Activated naive CD8-positive, alpha-beta T cell treated with anti-CD3 and anti-CD28 coated beads, Interleukin-2, amount 50 U/mL, for 16 hours (primary cell): ENCODE data around the gene TNRC6C.
"Not testable (repeated sequence)": the region's sequence is repeated elsewhere in the genome, so short reads cannot be mapped to it uniquely, and the experiment has no call there.

ENCODE experiments used
- DNase-seq: peaks from one replicate; pipeline ENCODE4 v3.0.0-alpha.2; 2020; ENCODE audit warnings: low read depth, low spot score

The TNRC6C gene

DNA sequence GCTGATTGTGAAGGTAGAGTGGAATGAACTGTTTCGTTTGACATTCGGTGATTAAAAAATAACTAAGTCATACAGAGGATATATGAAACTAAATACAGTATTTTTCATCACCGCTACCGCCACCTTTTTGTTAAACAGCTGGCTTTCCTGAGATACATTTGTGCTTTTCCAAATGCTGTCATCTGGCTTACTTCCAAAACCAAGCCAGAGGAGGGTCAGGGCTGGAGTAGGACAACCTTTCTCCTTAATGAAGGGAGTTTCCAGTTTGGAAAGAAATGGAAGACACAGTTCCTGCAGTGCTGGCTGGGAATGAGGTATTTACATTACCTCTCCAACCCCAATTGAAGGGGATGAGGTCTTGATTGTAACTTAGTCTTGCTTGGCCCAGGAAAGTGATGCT, 3.2 kb downstream of the TNRC6C start:
- DNase-seq = no peak

DNA sequence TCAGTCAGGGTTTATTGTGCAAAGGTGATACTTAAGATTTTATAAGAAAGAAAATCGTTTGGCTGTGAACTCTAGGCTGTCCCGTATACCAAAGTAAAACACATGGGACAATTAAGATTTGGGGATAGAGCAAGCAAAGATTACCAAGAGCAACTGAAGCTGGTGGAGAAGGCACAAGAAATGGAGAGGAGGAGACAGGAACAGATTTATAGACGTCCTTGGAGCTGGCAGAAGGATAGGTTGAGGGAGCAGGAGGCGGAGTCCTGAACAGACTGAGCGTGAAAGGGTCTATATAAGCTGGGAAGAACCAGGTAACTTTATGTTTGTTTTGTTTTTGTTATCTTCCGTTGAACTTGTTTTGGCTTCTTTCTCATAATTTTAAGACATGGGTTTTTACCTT, 3.8 kb downstream of the TNRC6C start:
- DNase-seq = no peak

DNA sequence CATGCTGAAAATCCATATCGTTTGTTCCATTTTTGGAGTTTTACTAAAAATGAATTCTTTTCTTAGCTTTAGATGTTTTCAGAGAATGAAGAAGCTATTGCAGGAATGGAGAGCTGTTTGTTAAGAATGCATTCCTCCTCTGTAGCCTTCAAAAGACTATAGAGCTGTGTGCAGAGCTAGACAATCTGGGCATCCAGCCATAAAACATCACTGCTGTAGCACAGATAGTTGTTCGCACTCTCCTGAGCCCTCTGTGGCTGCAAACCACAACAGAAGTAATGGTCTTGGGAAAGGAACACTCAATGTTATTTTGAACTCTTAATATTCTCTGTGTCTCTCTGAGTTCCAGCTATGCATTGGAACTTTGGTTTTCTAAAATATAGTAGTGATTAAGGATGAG, 4.9 kb downstream of the TNRC6C start:
- no peak for DNase-seq

DNA sequence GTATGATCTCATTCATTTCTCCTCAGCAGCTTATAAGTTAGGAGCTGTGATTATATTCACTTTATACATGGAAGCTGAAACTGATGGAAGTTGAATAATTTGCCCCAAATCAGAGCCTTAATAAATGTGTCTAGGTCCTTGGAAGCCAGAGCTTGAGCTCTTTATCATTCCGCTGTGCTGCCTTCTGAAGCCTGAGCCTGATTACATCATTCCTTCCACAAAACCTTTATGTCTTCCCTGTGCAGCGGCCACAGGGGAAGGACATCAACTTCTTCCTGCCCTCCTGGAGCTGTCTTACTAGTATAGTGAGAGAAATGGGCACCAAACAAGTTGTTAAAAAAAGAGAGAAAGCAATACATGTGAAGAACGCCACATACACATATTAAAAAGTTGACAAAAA, 6.8 kb downstream of the TNRC6C start:
- DNase-seq = no peak

DNA sequence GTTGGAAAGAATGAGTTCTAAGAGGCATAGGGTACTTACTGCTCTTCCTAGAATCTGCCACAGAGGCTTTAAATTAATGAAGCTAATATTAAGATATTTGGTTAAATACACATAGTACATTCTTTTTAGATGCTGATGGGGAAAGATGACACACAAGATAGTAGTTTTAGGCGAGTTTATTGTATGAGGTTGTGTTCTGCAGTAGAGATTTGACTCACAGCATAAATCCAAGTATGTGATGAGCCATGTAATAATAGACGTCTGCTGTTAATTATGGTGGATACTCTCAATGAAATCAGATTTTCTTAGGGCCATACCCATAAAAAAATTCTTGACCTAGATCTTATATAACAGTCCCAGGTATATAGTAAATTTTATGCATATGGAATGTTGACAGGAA, 8.0 kb downstream of the TNRC6C start:
- no peak for DNase-seq

- no peak for DNase-seq
Observed at GRCh38 chr17:77968788-77969187, 10.3 kb downstream of the TNRC6C start.

DNA sequence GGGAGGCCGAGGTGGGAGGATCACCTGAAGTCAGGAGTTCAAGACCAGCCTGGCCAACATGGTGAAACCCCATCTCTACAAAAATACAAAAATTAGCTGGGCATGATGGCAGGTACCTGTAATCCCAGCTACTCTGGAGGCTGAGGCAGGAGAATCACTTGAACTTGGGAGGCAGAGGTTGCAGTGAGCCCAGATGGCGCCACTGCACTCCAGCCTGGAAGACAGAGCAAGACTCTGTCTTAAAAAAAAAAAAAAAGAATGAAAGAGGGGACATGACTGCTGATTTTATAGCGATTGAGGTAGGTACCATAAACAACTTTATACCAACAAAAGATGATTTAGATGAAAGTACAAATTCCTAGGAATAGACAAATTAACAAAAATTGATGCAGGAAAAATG, 13.8 kb downstream of the TNRC6C start:
- DNase-seq = not testable (repeated sequence)

DNA sequence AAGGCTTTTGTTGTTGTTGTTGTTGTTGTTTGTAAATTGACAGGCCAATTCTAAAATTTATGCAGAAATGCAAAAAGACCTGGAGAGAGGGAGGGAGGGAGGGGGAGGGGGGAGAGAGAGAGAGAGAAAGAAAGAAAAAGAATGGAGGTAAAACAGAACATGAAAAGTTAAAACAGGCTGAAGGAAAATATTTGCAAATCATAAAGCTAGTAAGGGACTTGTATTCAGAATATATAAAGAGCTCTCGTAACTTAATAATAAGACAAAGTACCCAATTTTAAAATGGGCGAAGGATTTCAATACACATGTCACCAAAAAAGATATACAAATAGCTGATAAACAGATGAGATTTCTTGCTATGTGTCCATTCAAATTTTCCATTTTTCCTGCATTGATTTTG, 15.4 kb downstream of the TNRC6C start:
- DNase-seq = no peak

DNA sequence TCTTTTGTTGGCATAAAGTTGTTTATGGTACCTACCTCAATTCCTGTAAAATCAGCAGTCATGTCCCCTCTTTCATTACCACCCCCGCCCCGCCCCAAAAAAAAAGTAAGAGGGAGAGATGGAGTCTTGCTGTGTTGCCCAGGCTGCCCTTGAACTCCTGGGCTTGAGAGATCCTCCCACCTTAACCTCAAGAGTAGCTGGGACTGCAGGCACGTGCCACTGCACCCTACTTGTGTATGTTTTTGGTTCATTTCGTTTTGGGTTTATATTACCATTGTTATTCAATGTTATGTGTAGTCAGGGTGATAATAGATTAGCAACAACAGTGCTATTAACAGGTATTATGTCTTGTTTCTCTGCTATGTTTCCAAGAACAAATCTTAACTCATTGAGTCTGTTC, 15.9 kb downstream of the TNRC6C start:
- no peak for DNase-seq

DNA sequence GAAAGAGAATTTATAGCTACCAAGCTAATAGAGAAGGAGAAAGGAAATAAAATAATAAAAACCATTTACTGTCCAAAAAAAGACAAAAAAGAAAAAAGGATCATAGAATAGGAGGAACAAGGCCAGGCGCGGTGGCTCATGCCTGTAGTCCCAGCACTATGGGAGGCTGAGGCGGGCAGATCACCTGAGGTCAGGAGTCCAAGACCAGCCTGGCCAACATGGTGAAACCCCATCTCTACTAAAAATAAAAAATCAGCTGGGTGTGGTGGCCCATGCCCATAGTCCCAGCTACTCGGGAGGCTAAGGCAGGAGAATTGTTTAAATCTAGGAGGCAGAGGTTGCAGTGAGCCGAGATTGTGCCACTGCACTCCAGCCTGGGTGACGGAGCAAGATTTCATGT, 23.9 kb downstream of the TNRC6C start:
- DNase-seq = not testable (repeated sequence)

GRCh38 chr17:77990301-77990700, 31.8 kb downstream of the TNRC6C start:
- no peak for DNase-seq

DNA sequence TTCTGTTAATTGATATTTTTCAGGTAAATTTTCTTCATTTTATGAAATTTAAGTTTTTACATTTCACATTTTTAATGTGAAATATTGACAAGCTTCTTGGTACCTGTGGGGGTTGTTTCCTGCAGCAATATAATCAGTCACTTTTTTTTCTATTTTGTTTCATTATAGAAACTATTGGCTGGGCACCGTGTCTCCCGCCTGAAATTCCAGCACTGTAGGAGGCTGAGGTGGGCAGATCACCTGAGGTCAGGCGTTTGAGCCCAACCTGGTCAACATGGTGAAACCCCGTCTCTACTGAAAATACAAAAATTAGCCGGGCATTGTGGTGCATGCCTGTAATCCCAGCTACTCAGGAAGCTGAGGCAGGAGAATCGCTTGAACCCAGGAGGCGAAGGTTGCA, 35.2 kb downstream of the TNRC6C start:
- DNase-seq = not testable (repeated sequence)

DNA sequence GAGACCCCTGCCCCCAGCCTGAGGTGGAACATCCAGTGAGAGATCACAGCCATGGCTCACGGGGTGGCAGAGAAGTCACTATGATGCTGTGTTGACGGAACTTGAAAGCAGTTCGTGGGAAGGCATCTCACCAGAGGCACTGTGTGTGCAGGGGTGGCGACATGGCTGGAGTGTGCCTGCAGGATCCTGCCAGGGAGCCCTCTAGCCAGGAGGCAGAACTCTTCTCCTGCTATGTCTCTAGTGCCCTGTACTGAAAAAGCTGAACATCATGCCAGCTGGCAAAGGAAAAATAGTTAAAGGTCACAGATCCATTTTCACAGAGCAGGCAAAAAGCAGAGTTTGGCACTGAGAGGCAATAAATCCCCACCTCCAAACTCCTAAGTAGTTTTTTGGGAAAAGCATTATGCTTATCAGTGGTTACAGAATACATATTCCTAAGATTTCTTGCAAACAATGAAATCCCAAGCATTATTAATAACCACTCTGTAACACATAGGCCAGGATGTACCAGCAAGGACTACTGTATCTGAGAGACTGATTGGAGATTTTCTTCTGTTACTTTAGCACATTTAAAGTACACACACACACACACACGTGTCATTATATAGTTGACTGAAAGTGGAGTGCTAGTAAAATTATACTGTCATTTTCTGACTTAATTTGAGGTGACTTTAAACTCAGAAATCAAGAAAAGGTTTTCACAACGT, 36.8 kb downstream of the TNRC6C start:
- DNase-seq = no peak

DNA sequence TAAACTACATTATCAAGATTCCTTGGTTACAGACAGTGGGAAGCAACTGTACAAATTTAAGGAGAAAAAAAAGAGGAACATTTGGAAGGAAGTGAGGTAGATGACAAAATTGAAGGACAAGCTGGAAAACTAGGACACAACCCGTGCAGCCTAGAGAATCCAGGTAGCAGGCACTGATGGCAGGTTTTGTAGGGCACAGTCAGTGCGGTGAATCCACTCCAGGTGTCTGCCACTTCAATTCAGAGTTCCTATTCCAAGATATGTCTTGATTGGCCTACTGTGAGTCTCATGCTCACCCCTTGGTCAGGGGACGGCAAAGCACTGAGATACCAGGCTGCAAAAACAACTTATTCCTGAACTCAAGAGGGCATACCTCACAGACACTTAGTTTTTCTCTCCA, 37.8 kb downstream of the TNRC6C start:
- no peak for DNase-seq

DNA sequence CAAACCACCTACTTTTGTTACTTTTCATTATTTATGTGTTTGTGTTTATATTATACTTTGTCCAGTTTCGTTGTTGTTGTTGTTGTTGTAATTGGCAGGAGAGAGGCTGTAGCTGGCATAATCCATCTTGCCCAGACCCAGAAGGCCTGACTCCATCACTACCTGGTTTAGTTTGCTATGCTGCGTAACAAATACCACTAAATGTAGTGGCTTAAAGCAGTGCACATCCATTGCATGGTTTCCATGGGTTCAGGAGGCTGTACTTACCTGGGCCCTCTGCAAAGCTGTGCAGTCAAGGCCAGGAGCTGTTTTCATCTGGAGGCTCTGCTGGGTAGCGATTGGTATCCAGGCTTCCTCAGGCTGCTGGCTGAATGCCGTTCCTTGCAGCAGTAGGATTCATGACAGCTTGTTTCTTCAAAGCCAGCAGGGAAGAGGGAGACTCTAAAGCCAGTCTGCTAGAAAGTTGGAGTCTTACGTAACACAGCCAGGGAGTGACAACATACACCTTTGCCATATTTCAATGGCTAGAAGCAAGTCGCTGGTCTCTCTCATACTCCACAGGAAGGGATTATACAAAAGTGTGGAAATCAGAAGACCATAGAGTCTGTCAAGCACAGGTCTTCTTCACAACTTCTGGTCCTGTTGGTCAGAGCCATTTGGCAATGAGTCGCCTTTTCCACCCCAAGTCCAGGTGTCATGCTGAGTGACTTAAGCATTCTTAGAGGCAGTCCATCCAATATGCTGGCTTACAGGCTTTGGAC, 41.1 kb downstream of the TNRC6C start:
- no peak for DNase-seq

- no peak for DNase-seq
Observed at GRCh38 chr17:78000341-78000740, 41.8 kb downstream of the TNRC6C start.

DNA sequence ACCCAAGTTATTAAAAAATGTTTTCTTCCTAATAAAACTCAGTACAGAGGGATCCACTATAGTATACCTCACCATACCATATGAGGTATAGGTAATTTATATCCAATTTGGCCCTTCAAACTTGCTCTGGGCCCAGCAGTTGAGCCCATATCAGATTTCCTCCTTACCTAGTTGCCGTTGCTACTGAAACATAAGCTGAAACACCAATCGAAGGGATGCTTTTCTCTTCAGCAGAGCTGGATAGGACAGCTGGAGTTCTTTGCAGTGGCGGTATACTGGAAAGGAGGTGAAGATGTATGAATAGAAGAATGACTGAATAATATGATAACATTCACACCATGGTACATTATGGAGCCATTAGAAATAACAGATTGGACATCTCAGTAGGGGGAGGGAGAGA, 42.7 kb downstream of the TNRC6C start:
- DNase-seq = no peak

- DNase-seq = no peak
Observed at GRCh38 chr17:78001612-78002011, 43.1 kb downstream of the TNRC6C start.

DNA sequence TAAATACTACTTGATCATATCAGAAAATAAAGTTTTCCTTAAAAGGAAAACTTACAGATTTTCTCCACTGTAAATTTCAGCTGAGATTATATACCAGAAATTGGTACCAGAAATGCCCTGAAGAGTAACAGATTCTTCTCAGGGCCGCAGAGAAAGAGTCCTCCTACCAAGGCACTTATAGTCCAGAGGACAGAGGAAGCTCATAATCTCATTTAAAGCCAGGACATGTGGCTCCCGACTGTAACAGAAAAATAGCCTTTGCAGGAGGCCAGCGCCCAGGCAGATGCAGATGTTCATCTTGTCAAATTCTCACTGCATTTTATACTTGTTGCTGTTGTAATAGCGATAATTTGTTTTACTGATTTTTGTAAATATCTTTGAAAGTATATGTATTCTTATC, 43.7 kb downstream of the TNRC6C start:
- DNase-seq = no peak

- DNase-seq = no peak
Observed at GRCh38 chr17:78005452-78006171, 47.1 kb downstream of the TNRC6C start.

DNA sequence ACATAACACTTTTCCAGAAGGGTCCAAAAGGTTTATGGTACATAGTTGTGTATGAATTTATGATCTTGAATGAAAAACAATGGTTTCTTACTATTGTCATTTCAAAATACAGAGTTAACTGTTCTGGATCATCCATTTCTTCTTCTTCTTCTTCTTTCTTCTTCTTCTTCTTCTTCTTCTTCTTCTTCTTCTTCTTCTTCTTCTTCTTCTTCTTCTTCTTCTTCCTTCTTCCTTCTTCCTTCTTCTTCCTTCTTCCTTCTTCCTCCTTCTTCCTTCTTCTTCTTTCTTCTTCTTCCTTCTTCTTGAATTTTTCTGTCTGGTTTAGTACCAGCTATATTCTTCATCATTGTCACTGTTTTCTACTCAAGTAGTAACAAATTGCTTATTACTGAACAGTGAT, 47.8 kb downstream of the TNRC6C start:
- DNase-seq = no peak

DNA sequence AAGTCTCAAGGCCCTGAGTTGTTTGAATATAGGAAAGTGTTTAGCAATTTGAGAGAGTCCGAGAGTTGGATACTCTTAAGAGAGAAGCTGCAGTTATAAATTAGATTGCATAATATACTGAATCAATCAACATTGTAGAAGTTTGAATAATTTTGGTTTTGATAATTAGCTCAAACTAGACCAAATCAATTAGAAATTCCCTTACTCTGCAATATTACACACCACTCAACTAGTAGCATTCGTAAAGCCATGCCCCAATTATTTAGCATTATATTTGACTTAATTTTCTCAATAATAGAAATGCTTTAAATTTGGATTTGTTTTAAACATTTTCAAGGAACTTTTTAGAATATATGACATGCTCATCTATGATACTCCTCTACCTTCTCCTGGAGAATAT, 49.1 kb downstream of the TNRC6C start:
- DNase-seq = no peak

DNA sequence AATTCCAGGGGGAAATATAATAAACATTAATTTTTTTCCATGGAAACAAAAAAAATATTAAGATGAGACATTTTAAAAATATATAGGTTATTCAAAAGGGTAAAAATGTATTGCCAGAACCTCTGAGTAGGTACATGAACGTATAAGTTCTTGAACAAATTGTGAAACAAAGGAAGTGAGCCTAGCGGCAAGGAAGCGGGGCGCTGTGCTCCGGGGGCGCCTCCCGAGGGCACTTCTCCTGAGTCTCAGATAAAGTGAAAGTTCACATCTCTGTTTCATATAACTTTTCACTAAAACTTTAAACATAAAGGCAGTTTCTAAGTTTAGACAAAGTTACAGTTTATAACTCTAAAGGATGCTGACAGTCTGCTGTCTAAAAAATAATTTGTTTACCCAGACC, 52.3 kb downstream of the TNRC6C start:
- no peak for DNase-seq
